ENCODE results near the gene RAI14.
"Not testable (repeated sequence)": the region's sequence is repeated elsewhere in the genome, so short reads cannot be mapped to it uniquely, and the experiment has no call there.

The RAI14 gene

DNA sequence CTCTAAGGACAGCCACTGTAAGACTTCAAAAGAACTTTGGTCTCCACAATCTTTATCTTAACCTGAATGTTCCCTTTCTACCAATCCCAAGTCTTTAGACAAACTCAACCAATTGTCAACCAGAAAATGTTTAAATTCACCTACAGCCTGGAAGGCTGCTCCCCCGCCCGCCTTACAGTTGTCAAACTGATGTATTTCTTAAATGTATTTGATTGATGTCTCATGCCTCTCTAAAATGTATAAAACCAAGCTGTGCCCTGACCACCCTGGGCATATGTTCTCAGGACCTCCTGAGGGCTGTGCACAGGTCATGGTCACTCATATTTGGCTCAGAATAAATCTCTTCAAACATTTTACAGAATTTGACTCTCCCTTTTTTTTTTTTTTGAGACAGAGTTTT, 45.3 kb downstream of the RAI14 start:
- DNase-seq, result not testable (repeated sequence)

GRCh38 chr5:34703767-34704713, 47.9 kb downstream of the RAI14 start:
- DNase-seq, result no peak

- no peak for DNase-seq
These were observed 50.0 kb downstream of the RAI14 start for GRCh38 chr5:34706084-34706483.

- DNase-seq, result no peak
These were observed 51.5 kb downstream of the RAI14 start for GRCh38 chr5:34707451-34708107.

DNA sequence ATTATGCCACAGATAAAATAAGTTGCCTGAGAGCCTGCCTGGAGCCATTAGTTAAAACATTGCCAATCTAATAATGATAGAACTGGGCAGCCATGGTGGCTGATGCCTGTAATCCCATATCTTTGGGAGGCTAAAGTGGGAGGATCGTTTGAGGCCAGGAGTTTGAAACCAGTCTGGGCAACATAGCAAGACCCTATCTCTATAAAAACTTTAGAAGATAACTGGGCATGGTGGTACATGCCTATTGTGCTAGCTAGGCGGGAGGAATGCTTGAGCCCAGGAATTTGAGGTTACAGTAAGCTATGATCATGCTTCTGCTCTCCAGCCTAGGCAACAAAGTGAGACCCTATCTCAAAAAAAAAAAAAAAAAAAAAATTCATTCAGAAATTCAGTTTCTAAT, 52.6 kb downstream of the RAI14 start:
- no peak for DNase-seq

DNA sequence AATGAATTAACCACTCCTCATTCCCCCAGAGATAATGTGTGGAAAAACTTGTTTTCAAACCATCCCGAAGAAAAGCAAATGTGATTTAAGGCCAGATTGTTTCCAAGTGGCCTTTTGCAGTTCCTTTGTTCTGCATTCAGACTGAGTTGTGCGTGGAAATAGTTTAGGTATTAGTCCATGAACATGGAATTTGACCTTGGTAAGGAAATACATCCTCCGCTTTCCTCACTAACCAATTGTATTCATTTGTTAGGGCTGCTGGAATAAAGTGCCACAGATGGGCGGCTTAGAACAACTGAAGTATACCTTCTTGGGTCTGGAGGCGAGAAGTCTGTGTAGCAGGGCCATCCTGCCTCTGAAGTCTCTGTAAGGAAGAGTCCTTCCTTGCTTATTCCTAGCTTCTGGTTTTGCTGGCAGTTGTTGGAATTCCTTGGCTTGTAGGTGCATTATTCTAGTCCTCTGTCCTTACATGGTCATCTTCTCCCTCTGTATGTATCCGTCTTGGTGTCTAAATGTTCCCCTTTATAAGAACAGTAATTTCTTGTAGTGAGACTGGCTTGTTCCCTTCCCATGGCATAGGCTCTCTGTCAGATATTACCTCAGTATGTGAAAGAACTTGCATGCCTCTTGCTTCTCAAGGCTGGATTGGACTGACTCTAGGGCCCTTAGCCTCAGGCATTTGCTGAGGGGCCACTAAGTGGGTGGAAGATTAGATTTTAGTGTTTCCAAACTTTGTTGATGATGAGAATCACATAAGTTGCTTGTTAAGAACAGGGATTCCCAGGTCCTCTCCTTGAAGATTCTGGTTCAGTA, 53.9 kb downstream of the RAI14 start:
- no peak for DNase-seq

DNA sequence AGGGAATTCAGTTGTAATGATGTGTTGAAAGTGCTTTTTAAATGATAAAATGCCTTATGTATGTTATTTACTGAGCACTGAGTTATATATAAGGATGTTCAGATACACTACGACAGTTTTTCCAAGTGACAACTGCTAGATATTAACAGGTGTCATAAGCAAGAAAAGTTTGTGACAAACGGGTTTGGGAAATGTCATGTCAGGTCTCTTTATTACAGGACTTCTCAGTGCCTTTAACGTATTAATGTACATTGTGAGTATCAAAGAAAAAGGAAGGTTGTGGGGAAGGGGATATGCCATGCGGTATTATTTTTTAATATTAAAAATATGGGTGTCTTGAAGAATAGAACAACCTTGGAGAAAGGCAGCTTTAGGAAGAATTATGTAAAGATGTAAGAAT, 56.4 kb downstream of the RAI14 start:
- DNase-seq, result no peak

DNA sequence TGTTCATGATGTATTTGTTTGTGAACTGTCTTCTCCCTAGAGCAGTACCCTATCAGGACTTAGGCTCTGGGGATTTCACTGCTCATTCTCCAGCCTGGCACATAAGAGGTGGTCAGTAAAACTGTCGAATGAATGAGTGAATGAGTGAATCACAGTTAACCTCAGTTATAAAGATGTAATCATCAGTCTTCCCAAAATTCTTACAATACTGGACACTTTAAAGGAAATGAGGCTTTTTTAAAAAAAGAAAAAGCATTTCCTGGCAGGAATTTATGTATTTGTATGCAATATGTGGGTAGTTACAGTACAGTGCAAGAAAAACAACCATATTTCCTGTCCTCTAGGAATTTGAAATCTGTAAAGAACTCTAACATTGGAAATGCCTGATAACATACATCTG, 59.6 kb downstream of the RAI14 start:
- no peak for DNase-seq

DNA sequence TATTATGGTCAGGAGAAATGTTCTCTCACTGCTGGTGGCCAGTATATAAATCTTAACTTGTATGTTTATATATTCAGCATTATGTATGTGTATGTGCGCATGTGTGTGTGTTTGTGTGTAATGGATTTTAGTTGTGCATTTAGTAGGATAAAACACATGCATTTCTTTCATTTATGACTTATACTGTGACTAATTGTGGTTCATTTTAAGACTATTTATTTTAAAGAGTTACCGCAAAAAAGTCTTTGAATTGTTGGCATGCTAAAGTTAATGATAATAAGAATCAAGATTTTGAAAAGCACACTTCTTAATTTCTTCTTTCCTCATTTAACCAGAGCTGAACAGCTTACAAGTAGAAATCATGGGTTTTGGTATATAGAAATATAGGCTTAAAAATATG, 60.9 kb downstream of the RAI14 start:
- DNase-seq, result no peak

- DNase-seq, result no peak
These were observed 61.5 kb downstream of the RAI14 start for GRCh38 chr5:34717426-34718327.

DNA sequence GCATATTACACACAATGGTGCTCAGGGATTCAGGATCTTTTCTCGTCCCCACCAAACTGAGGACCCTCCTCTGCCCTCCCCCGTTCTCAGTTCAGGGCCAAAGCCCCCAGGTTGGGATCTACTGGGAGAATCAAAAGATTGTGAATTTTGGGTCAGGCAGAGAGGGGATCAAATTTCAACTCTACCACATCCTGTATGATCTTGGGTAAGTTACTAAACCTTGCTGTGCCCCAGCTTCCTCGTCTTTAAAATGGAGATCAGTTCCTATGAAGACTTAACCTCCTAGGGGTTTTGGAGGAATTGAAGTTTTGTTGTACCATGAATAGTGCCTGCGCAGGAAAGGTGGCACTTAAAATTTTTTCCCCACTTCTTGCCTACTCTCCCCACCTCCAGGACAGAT, 62.4 kb downstream of the RAI14 start:
- DNase-seq, result no peak

DNA sequence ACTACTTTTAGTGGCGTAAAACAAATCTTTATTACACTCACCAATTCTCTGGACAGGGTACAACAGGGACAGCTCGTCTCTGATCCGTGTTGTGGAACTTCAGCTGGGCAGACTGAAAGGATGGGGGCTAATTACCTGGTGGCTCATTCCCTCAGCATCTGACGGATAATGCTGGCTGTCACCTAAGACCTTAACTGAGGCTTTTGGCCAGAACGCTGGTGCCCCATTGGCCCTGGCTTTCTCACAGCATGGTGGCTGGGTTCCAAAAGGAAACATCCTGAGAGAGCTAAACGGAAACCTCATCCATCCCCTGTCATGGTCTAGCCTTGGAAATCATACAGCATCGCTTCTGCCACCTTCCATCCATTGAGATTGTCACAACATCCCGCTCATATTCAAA, 62.9 kb downstream of the RAI14 start:
- no peak for DNase-seq

- DNase-seq, result no peak
These were observed 65.2 kb downstream of the RAI14 start for GRCh38 chr5:34721327-34721726.

GRCh38 chr5:34722183-34722582, 66.1 kb downstream of the RAI14 start:
- no peak for DNase-seq

DNA sequence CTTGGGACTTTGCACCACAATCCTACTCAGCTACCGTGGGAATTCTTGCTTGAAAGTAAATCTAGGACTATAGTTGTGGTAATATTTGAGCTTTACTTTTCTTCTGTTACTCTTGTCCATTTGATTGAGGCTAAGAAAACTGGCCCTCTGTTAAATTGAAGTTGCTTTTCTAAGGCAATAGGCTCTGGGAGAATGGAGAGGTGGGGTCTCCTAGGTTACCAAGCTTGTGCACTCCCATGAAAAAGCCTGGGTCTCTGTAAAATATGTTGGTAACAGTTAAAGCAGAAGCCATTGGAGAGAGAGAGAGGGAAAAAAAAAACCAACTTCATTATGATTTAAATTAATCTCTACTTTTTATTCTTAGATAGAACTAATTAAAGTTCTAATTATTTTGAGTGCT, 68.6 kb downstream of the RAI14 start:
- DNase-seq, result no peak

DNA sequence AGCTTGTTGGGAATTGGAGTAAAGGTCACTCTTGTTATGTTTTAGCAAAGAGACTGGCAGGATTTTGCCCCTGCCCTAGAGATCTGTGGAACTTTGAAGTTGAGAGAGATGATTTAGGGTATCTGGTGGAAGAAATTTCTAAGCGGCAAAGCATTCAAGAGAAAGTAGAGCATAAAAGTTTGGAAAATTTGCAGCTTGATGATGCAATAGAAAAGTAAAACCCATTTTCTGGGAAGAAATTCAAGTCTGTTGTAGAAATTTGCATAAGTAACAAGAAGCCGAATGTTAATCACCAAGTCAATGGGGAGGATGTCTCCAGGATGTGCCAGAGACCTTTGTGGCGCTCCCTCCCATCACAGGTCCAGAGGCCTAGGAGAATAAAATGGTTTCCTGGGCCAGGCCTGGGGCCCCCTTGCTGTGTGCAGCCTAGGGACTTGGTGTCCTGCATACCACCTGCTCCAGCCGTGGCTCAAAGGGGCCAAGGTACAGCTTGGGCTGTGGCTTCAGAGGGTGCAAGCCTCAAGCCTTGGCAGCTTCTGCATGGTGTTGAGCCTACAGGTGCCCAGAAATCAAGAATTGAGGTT, 71.1 kb downstream of the RAI14 start:
- DNase-seq, result not testable (repeated sequence)

DNA sequence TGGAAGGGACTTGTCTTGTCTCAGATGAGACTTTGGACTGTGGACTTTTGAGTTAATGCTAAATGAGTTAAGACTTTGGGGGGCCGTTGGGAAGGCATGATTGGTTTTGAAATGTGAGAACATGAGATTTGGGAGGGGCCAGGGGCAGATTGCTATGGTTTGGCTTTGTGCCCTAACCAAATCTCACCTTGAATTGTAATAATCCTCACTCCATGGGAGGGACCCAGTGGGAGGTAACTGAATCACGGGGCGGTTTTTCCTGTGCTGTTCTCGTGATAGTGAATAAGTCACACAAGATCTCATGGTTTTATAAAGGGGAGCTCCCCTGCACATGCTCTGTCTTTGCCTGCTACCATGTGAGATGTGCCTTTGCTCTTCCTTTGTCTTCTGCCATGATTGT, 72.1 kb downstream of the RAI14 start:
- DNase-seq, result no peak

- no peak for DNase-seq
These were observed 75.5 kb downstream of the RAI14 start for GRCh38 chr5:34731435-34732232.

GRCh38 chr5:34734326-34734725, 78.2 kb downstream of the RAI14 start:
- no peak for DNase-seq

DNA sequence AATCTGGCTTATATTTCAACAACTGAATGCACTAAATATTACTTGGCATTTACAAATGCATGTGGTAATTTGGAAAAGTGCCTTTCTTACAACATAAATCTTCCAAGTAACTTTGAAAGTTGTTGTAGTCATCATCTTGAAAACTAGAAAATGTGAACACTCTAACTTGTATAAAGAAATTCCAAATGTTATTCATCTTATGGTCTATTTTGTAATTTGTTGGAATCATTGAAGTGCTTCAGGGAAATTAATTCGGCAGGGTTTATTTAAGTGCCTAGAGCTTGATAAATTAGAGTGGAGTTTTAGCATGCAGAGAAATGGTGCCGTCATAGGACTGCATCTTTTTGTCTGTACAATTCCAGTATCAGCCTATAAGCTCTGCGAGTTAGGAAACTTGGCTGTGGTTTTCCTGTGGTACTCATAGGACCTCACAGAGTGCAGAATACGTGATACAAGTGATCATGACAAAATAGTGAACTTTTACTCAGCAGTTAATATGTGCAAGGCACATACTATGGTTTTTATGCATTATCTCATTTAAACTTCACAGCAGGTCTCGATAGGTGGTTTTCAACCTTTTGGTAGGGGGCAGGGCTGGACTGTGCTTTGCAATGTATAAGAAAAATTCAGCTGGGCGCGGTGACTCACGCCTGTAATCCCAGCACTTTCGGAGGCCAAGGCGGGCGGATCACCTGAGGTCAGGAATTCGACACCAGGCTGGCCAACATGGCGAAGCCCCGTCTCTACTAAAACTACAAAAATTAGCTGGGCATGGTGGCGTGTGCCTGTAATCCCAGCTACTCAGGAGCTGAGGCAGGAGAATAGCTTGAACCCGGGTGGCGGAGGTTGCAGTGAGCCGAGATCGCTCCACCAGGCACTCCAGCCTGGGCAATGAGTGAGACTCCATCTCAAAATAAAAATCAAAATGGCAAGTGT, 79.6 kb downstream of the RAI14 start:
- no peak for DNase-seq
